Raji (cell line): Measurements from ENCODE around the gene RPL36.

Experiments
- POLR2A ChIP-seq: IDR thresholded peaks from 2 replicates; pipeline ENCODE4 v1.6.1; 2011; ENCODE audit warnings: low read depth, low read length, control low read depth; ENCODE audit not compliant: insufficient read depth

The RPL36 gene

DNA sequence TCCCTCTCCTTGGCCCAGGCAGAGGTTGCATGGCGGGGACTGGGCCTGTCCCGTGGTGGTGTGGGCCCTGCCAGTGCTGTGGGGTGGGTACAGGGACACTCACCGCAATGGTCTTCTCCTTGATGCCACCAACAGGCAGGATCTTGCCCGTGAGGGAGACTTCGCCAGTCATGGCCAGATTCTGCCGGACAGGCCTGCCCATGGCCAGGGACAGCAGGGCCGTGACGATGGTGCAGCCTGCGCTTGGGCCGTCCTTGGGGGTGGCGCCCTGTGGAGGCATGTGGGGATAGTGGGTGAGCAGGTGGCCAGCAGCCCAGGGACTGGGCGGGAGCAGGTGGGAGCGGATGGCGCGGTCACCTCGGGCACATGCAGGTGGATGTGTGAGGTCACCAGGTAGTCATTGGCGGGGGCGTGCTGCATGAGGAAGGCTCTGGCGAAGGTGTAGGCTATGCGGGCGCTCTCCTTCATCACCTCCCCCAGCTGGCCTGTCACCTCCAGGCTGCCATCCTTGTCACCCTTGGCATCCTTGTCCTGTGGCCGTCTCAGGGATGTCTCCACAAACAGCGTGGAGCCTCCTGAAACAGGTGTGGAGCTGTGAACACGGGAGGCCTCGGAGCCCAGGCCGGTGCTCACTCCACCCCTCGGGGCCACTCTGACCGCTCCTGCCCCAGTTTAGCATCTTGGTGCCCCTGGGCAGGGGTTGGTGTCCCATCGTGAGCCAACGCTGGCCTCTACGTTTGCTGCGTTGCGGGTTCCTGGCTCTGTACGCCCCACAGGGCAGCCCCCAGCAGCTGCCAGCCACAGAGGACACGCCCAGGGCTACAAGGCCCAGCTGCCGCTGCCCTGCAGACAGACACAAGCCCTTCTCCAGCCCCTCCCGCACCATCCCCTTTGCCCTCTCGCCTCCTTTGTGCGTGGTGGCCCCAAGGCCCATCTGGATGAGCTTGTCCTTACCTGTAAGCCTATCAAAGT lies 3.4 kb downstream of the RPL36 start:
- no peak for TF ChIP-seq POLR2A

DNA sequence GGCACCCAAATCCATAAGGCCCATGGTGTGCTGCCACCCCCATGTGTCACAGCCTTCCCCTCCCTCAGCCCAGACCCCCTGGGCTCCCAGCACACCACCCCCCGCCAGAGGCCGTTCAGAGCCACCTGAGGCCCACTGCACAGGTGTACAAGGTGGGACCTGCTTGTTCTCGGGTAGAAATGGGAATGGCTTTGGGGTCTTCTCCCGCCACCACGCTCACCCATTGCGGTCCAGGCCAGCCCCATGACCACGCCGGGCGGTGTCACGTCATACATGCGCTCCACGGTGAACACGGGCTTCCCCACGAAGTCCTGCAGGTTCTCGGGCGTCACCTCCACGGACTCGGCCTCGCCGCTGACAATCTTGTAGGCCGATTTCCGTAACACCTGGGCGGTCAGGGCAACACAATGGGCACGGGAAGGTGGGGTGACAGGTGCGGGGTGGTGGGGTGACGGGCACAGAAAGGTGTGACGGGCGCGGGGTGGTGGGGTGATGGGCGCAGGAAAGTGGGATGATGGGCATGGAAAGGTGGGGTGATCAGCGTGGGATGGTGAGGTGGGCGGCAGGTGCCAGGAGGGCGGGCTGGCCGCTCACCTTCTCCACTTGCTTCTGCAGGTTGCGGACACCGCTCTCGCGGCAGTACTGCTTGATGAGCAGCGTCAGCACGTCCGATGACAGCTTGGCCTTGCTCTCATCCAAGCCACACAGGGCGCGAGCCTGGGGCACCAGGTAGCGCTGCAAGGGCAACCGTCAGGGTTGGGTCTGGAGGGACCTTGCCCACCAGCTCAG lies 4.3 kb downstream of the RPL36 start:
- TF ChIP-seq POLR2A = no peak

DNA sequence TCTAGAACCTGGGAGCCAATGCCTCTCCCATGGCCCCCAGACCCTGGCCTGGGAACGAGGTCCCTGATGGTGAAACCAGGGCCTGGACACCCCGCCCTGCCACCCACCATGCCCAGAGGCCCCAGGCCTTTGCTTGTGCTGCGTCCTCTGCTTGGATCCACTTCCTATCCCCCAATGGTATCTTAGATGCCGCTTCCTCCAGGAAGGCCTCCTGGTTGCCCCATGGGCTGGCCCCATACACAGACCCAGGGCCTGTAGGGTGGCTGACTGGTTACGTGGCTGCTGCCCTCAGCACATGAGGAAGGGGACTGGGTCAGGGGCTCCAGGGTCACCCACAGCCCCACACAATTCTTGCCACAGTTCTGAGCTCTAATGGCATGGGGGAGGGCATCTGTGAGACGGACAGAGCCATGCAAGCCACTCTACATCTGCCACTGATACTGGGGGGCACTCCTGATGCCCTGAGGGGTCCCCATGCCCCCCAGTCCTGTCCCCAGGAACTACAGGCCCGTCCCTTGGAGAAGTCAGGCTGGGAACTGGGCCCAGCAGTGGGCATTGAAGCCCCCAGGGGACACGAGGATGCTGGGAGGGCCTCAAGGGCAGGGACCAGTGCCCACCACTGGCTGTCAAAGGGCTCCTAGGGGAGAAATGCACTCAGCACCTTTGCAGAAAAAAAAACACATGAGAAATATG lies 5.0 kb downstream of the RPL36 start:
- TF ChIP-seq POLR2A = no peak

DNA sequence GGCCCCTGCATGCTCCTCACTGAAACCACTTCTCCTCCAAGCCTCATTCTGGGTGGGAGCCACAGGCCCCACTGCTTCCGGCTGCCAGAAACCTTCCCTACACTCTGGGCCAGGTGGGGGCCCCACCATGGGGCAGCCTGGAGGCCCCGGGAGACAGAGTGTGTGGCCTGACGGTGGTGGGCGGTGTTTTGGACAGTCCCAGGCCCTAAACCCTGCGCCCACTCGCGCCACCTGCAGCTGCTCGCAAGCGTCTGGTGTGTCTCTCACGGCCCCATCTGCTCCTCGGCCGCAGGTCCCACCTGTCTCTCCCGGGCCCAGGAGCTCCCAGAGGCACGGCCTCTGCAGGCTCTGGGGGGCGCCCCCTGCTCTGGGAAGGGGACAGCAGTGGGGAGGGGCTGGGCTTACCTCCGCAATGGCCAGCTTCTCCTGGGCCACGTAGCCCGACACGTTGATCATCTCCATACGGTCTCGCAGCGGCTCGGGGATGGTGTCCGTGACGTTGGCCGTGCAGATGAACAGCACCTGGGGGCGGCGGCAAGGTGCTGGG lies 5.6 kb downstream of the RPL36 start:
- TF ChIP-seq POLR2A = no peak

DNA sequence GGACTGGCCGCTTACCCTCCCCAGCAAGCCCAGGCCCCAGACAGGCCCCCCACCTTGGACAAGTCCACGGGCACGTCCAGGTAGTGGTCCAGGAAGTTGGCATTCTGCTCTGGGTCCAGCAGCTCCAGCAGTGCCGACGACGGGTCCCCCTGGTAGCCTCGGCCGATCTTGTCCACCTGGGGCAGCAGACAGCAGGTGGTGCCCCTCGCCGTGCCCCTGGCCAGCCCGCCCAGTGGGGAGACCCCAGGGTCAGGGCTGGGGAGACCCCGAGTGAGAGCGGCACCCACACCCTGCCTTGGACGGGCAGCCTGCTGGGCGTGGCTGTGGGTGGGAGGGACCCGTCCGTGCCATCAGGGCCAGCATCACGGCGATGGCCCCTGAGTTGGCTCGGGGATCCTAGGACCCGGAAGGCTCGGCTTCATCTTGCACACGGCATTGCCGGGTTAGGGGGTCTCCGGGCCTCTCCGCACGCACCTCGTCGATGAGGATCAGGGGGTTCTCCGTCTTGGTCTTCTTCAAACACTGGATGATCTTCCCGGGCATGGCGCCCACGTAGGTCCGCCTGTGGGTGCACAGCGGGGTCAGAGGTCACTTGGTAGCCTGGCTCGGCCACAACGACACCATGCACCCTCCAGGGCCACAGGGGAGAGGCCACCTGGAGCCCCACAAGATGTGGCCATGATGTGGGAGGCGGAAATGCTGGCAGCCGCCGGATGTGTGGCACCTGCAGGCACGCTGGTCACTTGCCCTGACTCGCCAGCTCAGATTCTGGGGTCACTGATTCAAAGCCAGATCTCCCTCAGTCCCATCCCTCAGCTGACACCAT lies 6.3 kb downstream of the RPL36 start:
- 0 out of 2 replicates have a peak, but pooled peaks have one; percentile 9 for TF ChIP-seq POLR2A

DNA sequence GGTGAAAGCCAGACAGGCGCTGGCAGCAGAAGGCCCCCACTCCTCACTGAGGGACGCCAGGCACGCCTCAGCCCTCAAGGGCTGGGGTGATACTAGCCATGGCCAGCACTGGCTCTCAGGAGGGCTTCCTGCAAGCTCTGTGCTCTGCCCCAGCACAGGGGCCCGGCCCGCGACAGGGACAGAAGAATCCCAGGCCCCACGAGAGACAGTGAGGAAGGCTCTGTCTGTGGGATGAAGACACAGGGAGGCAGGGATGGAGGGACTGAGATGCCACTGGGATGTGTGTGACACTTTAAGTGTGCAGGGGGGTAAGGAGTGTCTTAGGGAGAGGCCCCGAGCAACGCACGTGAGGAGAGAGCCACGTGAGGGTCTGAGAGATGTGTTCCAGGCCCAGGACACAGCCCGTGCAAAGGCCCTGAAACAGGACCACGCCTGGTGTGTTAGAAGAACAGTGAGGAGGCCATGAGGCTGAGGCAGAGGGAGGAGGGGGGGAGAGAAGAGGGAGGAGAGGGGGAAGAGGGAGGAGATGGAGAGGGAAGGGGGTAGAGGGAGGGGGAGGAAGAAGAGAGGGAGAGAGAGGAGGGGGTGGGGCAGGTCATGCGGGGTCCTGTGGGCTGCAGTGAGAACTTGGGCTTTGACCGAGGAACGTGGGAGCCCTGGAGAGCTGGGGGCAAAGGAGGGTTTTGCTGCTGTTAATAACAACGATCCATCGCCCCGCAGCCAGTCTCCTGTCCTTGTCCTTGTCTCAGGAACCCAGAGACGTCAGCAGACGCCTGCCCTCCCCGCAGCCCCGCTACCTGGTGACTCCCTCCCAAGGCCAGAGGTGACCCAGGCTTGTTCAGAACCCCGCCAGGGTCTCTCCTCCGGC lies 7.2 kb downstream of the RPL36 start:
- no peak for TF ChIP-seq POLR2A

DNA sequence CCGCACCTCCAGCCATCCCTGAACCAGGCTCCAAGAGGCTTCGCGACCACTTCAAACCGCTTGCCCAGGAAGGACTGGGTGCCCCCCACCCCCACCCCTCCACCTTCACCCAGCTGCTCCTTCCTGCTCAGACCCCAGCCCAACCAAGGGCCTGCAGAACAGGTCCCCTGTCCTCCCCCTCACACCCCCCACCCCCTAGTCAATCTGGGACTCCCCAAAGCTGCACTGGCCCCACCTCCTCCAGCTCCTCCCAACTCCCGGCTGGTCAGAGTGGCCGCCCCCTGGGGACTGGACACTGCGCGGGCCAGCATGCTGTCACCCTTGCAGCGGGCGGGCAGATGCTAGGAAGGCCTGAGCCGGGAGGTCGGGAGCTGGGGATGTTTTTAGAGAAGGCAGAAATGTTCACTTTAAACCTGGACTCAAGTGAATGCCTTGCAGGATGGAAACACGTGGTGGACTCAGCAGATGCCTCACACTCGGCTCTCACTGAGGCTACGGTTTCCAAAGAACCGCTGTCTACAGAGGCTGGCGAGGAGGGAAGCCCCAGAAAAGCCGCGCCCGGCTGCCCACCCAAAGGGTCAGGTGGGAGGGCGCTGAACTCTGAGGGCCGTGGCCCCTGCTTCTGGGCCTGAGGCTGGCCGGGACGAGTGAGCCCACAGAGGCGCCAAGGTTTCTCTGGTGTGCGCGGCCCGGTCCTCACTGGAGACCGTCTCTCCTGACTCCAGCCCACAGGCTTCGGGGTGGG lies 8.0 kb downstream of the RPL36 start:
- TF ChIP-seq POLR2A = no peak

DNA sequence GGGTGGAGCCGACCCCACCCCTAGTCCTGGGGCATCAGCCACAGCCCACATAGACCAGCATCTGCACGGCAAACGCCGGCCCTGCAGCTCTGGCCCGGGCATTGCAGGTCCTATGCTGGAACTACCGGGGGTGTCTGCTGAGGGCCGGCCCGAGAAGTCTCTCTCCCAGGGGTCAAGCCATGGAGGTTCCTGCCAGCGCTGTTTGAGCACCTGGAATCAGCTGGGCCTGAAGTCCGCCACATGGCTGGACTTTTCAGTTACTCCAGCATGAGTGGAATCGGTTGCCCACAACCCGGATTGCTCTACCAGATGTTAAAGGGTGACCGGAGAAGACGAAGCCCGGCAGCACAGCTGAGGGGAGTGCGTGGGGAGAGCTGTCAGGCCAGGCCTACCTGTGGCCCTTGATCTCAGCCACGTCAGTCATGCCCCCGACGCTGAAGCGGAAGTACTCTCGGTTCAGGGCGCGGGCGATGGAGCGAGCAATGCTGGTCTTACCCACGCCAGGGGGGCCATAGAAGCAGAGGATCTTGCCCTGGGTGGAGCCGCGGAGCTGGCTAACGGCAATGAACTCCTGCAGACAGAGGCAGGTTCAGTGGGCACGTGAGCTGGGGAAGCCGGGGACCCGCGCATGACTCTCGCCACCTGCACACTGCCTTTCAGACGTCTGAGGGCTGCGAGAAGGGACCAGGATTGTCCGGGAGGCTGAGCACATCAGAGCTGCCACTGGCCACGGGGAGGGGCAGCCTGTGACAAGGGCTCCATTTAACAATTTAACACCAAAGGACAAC lies 8.7 kb downstream of the RPL36 start:
- TF ChIP-seq POLR2A = no peak

DNA sequence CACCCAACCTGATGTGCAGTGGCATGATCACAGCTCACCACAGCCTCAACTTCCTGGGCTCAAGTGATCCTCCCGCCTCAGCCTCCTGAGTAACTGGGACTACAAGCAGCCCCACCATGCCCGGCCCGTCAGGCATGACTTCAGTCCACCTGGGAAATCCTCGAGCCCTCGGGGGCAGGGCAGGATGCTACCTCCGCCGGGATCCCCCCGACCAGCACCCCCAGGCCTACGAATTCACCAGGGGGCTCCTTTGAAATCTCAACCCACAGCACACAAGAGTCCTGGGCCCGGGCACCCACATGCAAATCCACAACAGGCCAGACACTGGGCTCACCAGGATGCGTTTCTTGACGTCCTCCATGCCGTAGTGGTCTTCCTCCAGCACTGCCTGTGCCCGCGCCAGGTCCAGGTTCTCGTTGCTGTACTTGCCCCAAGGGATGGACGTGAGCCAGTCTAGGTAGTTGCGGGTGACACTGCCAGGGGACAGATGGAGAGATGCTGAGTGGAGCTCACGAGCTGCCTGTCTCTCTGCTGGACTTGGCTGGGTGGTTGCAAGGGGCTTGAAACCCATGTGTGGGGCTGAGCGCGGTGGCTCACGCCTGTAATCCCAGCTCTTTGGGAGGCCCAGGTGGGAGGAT lies 10.5 kb downstream of the RPL36 start:
- TF ChIP-seq POLR2A = no peak

DNA sequence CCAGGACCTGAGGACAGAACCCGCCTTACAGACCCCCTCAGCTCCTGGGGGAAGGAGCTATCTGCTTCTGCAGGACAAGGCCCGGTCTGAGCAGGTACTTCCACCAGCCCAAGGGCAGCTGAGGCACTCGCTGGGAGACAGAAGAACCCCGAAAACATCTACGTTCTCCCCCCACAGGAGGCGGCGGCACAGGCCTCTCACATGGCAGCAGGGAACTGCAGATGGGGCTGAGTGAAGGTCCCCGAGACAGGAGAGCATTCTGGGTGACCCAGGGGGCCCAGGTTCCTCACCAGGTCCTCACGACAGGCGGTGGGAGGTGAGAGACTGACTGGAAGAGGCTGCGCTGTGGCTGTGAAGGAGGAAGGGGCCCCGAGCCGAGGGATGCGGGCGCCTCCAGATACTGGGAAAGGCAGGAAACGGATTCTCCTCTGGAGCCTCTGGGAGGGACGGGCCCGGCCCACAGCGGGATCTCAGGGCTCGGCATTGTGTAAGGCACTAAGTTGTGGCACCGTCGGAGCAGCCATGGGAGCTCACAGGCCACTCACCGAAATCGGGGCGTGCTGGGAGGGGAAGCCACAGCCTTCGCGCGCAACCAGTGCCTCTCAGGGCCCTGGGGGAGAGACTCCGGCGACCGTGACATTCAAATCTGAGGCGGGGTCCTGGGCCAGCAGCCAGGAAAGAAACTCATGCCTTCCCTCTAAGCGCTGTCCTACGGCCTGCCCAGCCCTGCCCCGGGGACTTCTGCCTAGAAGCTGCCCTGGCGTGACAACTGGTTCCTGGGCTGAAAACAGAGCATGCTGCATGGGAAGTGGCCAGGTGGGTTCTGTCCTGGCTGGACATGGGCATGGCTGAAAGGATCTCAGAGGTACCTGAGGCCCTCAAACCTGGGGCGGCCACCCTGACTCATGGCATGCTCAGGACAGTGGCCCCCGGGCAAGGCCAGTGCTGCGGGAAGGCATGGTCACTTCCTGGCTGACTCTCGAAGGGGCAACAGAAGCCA lies 14.0 kb downstream of the RPL36 start:
- TF ChIP-seq POLR2A = no peak

DNA sequence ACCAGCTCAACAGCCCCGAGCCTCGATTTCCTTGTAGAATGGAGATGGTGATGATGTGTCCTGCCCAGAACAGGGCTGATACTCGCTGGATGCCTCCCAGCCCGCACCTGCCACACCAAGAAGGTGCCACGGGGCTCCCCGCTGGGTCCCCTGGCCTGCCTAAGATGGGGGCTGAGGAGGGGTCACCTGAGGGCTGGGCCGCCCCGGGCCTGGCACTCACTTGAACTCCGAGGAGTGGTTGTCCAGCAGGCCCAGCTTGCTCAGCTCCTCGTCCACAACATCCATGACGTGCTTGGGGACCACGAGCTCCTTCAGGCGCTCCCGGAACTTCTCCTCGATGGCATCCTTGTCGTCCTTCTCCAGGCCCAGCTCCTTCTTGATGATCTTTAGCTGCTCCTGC lies 15.5 kb downstream of the RPL36 start:
- TF ChIP-seq POLR2A = no peak
